Esophagus muscularis mucosa (tissue), 3 donors: ENCODE data around the gene ASB9.

Experiments
- POLR2A ChIP-seq: fragments of 450-650 bp; IDR thresholded peaks from one replicate; pipeline ENCODE4 v1.6.1; 2017; ENCODE audit warnings: antibody characterized with exemption, moderate library complexity, mild to moderate bottlenecking, low read depth
- TF ChIP-seq, protein P1 (sequence below), 3 experiments: fragments of 200-600 bp in 2 of 3; fragments of 450-650 bp in 1 of 3; sonication (generic) in 2 of 3; IDR thresholded peaks; one replicate each; pipeline ENCODE4 v1.5.1; 2017 to 2019; ENCODE audit warnings: antibody characterized with exemption in 3 of 3, mild to moderate bottlenecking in 2 of 3, moderate library complexity in 1 of 3

GRCh38 chrX:15242899-15243555 lies 26.9 kb downstream of the ASB9 start:
- no peak for TF ChIP-seq POLR2A
- TF ChIP-seq, protein P1, sequence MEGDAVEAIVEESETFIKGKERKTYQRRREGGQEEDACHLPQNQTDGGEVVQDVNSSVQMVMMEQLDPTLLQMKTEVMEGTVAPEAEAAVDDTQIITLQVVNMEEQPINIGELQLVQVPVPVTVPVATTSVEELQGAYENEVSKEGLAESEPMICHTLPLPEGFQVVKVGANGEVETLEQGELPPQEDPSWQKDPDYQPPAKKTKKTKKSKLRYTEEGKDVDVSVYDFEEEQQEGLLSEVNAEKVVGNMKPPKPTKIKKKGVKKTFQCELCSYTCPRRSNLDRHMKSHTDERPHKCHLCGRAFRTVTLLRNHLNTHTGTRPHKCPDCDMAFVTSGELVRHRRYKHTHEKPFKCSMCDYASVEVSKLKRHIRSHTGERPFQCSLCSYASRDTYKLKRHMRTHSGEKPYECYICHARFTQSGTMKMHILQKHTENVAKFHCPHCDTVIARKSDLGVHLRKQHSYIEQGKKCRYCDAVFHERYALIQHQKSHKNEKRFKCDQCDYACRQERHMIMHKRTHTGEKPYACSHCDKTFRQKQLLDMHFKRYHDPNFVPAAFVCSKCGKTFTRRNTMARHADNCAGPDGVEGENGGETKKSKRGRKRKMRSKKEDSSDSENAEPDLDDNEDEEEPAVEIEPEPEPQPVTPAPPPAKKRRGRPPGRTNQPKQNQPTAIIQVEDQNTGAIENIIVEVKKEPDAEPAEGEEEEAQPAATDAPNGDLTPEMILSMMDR (IDR thresholded peaks at IDR 0.05): peak; percentile 44 to 51 (median 46)
